Panc1 (cell line): ENCODE measurements around the gene GSTO2. TPM values are rescaled to one million over a fixed set of nuclear protein-coding genes. Genes with fewer than 3 reads are reported as not detected.
A peak's percentile ranks its signal among the peaks of the same experiment; 100 is the strongest.

Experiments used
- ATAC-seq: fragments of 200-7000 bp; cut with Tn5 transposase; 2 replicates; pipeline ENCODE4 v1.9.1; 2020; ENCODE audit warnings: mild to moderate bottlenecking, moderate library complexity
- BruUV-seq: library from RNA; stranded (reverse); fragments of 400-500 nt; replicated peaks from 2 replicates; lab custom pipeline; 2021; lab: Mats Ljungman, UMichigan
- CTCF ChIA-PET: fragments of 300-600 bp; sonication (Branson Sonifier 250); formaldehyde crosslinking; loops from one replicate; lab custom pipeline; 2022; ENCODE audit warnings: antibody characterized with exemption; lab: Charles Lee
- POLR2A ChIA-PET: fragments of 300-600 bp; sonication (Branson Sonifier 250); formaldehyde crosslinking; loops from one replicate; lab custom pipeline; 2022; ENCODE audit warnings: antibody characterized with exemption; lab: Charles Lee
- DNase-seq: peaks from one replicate; pipeline ENCODE4 v3.0.0-alpha.2; 2010; ENCODE audit warnings: low read depth, low spot score
- H3K27ac ChIP-seq: 2 replicates; pipeline ENCODE4 v1.5.1; 2011; ENCODE audit warnings: mild to moderate bottlenecking, low read length, inconsistent platforms
- H3K27me3 ChIP-seq: fragments of 200-500 bp; sonication (Bioruptor generic); 2 replicates; pipeline ENCODE4 v1.6.0; 2014; ENCODE audit warnings: low read length, inconsistent platforms; ENCODE audit not compliant: control insufficient read depth, insufficient read depth
- H3K36me3 ChIP-seq: fragments of 200-500 bp; sonication (Bioruptor generic); 2 replicates; pipeline ENCODE4 v1.5.1; 2014; ENCODE audit warnings: inconsistent platforms, mild to moderate bottlenecking, low read length, moderate library complexity; ENCODE audit not compliant: control insufficient read depth, insufficient read depth
- H3K4me1 ChIP-seq: 2 replicates; pipeline ENCODE4 v1.5.1; 2011; ENCODE audit warnings: inconsistent platforms, mild to moderate bottlenecking, low read length, moderate library complexity; ENCODE audit not compliant: control insufficient read depth, insufficient read depth
- H3K4me3 ChIP-seq, 2 experiments: 2 replicates each; pipeline ENCODE4 v1.5.1; 2011 to 2012; ENCODE audit warnings: low read depth in 2 of 2, low read length in 2 of 2, mild to moderate bottlenecking in 2 of 2, inconsistent platforms in 1 of 2, moderate library complexity in 1 of 2
- H3K9me3 ChIP-seq: fragments of 200-500 bp; sonication (Bioruptor generic); 2 replicates; pipeline ENCODE4 v1.5.1; 2014; ENCODE audit warnings: low read depth, mild to moderate bottlenecking, inconsistent platforms, low read length, moderate library complexity; ENCODE audit not compliant: control insufficient read depth, insufficient read depth
- CTCF ChIP-seq: fragments of 450-650 bp; IDR thresholded peaks from 2 replicates; pipeline ENCODE4 v1.5.1; 2017; ENCODE audit warnings: mild to moderate bottlenecking
- POLR2AphosphoS5 ChIP-seq: IDR thresholded peaks from 2 replicates; pipeline ENCODE4 v1.6.1; 2012; ENCODE audit warnings: mild to moderate bottlenecking, low read depth, low read length, moderate library complexity
- REST ChIP-seq, 2 experiments: IDR thresholded peaks; 2 replicates each; pipeline ENCODE4 v1.6.1; 2011 to 2012; ENCODE audit warnings: low read depth in 2 of 2, control low read depth in 1 of 2, low read length in 1 of 2, mild to moderate bottlenecking in 1 of 2, moderate library complexity in 1 of 2; ENCODE audit not compliant: insufficient read depth in 1 of 2
- SIN3A ChIP-seq: IDR thresholded peaks from 2 replicates; pipeline ENCODE4 v1.6.1; 2012; ENCODE audit warnings: low read depth, mild to moderate bottlenecking, low read length, moderate library complexity, borderline replicate concordance; ENCODE audit not compliant: insufficient read depth
- TCF7L2 ChIP-seq: IDR thresholded peaks from 2 replicates; pipeline ENCODE4 v1.6.1; 2011; ENCODE audit warnings: mild to moderate bottlenecking, low read depth, low read length, inconsistent platforms
- in situ Hi-C: cut with HindIII; loops from 2 replicates; pipeline ENCODE4 v1.10.0; 2016; ENCODE audit warnings: low sequenced_read_pairs, low pct_unique_long_range_greater_than_20kb
- intact Hi-C: fragments of 100-400 bp; cut with micrococcal nuclease; formaldehyde crosslinking; loops from one replicate; pipeline ENCODE4 v1.10.0; 2022; ENCODE audit not compliant: unreplicated experiment
- total RNA-seq: library from RNA; stranded (reverse); gene quantifications from one replicate; pipeline ENCODE4 v1.2.1, GENCODE V29; 2021; ENCODE audit not compliant: unreplicated experiment

Gene GSTO2
- total RNA-seq, 1 experiment from 2014 or later = 28.5 TPM

DNA sequence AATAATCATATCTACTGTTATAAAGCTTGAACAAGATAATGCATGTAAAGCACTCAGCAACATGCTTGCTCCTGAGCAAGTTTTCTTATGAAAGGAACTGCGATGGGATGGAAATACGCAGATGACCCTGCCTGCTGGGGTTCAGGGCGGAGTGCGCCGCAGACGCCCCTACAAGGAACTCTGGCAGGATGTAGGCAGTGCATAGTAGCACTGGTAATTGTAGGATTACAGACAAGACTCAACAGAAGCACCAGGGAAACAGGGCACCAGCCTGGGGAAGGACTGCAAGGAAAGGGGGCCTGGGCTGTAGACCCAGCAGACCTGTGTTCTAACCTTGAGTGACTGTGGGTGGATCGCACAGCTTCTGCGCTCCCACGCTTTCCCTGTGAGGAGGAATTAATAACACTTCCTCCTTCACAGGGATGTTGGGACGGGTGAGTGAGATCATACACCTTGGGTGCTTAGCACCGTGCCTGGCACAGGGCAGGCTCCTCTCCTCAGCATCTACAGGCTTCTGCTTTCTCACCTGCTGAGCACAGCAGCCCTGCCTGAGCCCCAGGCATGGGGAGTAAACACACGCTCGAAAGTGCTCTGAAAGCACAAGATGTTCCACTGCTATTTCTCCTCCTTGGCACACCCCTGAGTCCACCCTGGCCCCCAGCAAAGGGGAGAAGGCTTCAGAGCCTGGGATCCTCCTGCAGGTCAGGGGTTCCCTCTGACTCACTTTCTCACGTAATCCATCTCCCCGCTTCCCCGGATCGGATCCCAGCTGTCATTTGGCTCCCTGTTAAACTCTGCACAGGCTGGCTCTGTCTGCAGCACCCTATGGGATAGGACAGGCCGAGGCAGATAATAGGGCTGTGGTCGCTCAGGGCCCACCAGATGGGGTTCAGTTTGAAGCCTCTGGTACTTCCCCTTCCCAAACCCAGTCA lies 50.1 kb downstream of the GSTO2 start:
- BruUV-seq = no TSS peak

More for the DNA sequence above, 50.1 kb downstream of the GSTO2 start:
- DNase-seq (no peak), ATAC-seq (peak; percentile 26)
- H3K27me3 ChIP-seq = no peaks in the 10 kb centered on the region
- TF ChIP-seq REST (IDR thresholded peaks at IDR 0.05; ENCODE audit: insufficient read depth in 1 of 2, low read depth in 2 of 2, low read length in 1 of 2) = no peak
- no peak for TF ChIP-seq TCF7L2
- TF ChIP-seq CTCF = no peak
- no peak for TF ChIP-seq POLR2AphosphoS5
- TF ChIP-seq SIN3A = no peak
- CTCF ChIA-PET = interaction anchor here (1.0 kb wide), 1 partner anchor 34 kb away, joined by 3 read pairs; no protein-coding TSS in a partner anchor
- H3K36me3 ChIP-seq = peaks cover 9% of the 10 kb centered on the region
- H3K9me3 ChIP-seq = no peaks in the 10 kb centered on the region
- H3K4me3 ChIP-seq = no peak overlapping the region
- H3K4me1 ChIP-seq = peaks cover 66% of the 10 kb centered on the region
- intact Hi-C loops (no loop called here), in situ Hi-C loops (no loop called here)
- peak overlapping the region; percentile 74 for H3K27ac ChIP-seq
- POLR2A ChIA-PET = no interaction called here
